Measurements from ENCODE around the gene FRMD8.

DNA sequence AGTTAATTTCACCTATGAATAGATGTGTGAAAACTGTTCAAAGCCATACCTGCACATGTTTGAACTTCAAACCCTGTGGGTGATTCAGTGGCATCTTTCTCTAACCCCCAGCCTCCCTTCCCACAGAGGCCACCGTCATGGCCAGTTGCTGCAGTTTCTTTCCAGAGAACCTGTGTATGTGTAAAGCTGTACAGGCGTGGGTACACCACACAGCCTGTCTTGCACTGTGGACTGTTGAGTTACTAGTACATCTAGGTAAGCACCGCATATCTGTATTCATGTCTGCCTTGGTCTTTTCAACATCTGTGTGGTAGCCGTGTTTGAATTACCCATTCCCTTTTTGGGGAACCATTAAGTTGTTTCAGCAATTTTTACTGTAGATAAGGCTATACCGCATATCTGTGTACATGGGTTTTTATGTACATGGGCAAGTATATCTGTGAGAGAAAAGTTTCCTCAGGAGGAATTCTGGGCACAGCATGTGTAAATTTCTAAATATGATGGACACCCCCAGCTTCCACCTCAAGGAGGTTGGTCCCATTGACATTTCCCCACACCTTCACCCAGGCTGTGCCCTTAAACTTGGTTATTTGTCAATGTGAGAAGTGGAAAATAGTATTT lies 50.1 kb downstream of the FRMD8 start:
- TF ChIP-seq, protein P1, sequence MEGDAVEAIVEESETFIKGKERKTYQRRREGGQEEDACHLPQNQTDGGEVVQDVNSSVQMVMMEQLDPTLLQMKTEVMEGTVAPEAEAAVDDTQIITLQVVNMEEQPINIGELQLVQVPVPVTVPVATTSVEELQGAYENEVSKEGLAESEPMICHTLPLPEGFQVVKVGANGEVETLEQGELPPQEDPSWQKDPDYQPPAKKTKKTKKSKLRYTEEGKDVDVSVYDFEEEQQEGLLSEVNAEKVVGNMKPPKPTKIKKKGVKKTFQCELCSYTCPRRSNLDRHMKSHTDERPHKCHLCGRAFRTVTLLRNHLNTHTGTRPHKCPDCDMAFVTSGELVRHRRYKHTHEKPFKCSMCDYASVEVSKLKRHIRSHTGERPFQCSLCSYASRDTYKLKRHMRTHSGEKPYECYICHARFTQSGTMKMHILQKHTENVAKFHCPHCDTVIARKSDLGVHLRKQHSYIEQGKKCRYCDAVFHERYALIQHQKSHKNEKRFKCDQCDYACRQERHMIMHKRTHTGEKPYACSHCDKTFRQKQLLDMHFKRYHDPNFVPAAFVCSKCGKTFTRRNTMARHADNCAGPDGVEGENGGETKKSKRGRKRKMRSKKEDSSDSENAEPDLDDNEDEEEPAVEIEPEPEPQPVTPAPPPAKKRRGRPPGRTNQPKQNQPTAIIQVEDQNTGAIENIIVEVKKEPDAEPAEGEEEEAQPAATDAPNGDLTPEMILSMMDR (IDR thresholded peaks at IDR 0.05; ENCODE audit: low read depth, low read length) = no peak
- no peak for TF ChIP-seq POLR2A (IDR thresholded peaks at IDR 0.05; ENCODE audit: extremely low read depth, insufficient read length)
